ENCODE results near the gene SMIM45.
A peak's percentile ranks its signal among the peaks of the same experiment; 100 is the strongest.
"Not testable (repeated sequence)": the region's sequence is repeated elsewhere in the genome, so short reads cannot be mapped to it uniquely, and the experiment has no call there.

The SMIM45 gene

GRCh38 chr22:41947424-41948080 lies 4.4 kb upstream of the SMIM45 start:
- no peak for ATAC-seq (replicated peaks in 6 of 8)
- peak overlapping the region; percentile 54 to 88 (median 77) for H3K4me3 ChIP-seq
- in situ Hi-C loops (cut with MboI; ENCODE audit: low pct_unique_long_range_greater_than_20kb in 2 of 9, low sequenced_read_pairs in 9 of 9, unreplicated experiment in 9 of 9), result loop anchor here in 8 of 9 experiments (10.0 to 25.0 kb wide), 4 partner anchors 135 to 260 kb away; partner anchors contain the start of genes MEI1 (in 7 of the 8), CCDC134 (in 1 of the 8) and SNU13 (in 1 of the 8)
- peak overlapping the region; percentile 27 to 42 for H3K27ac ChIP-seq
- 52 to 100% (median 88%) methylated on average over 1 to 11 of the region's 21 CpGs for whole genome bisulfite sequencing, 10 experiments
- peaks cover 25 to 30% of the 10 kb centered on the region in 2 donors for H3K4me1 ChIP-seq (replicated peaks in 1 of 2)

- in situ Hi-C loops (cut with MboI; ENCODE audit: low pct_unique_long_range_greater_than_20kb in 2 of 9, low sequenced_read_pairs in 9 of 9, unreplicated experiment in 9 of 9), result loop anchor here in 8 of 9 experiments (10.0 to 25.0 kb wide), 4 partner anchors 136 to 261 kb away; partner anchors contain the start of genes MEI1 (in 7 of the 8), CCDC134 (in 1 of the 8) and SNU13 (in 1 of the 8)
- 80 to 100% (median 100%) methylated on average over 1 to 2 of the region's 2 CpGs; no CpG with 5 or more reads in 1 of the 10 experiments for WGBS, 10 experiments
- Histone ChIP-seq H3K4me1 (replicated peaks in 1 of 2) (peaks cover 29 to 34% of the 10 kb centered on the region in 2 donors), H3K27ac (no peak overlapping the region), H3K4me3 (no peak overlapping the region)
- no peak for ATAC-seq (replicated peaks in 6 of 8)
These were observed 3.8 kb upstream of the SMIM45 start for GRCh38 chr22:41948142-41948541.

- WGBS, 10 experiments, result 67 to 100% (median 92%) methylated on average over 3 to 8 of the region's 8 CpGs; no CpG with 5 or more reads in 4 of the 10 experiments
- not testable (repeated sequence) for H3K4me3 ChIP-seq; H3K27ac ChIP-seq; ATAC-seq (replicated peaks in 6 of 8)
- H3K4me1 ChIP-seq (replicated peaks in 1 of 2), result peaks cover 29 to 34% of the 10 kb centered on the region in 2 donors
- in situ Hi-C loops (cut with MboI; ENCODE audit: low pct_unique_long_range_greater_than_20kb in 2 of 9, low sequenced_read_pairs in 9 of 9, unreplicated experiment in 9 of 9), result loop anchor here in 8 of 9 experiments (10.0 to 25.0 kb wide), 4 partner anchors 137 to 262 kb away; partner anchors contain the start of genes MEI1 (in 7 of the 8), CCDC134 (in 1 of the 8) and SNU13 (in 1 of the 8)
These were observed 3.0 kb upstream of the SMIM45 start for GRCh38 chr22:41948928-41949296.

GRCh38 chr22:41949297-41949965 lies 2.5 kb upstream of the SMIM45 start:
- peaks cover 29 to 34% of the 10 kb centered on the region in 2 donors for H3K4me1 ChIP-seq (replicated peaks in 1 of 2)
- WGBS, 10 experiments, result 83 to 100% (median 90%) methylated on average over 1 to 2 of the region's 7 CpGs; no CpG with 5 or more reads in 5 of the 10 experiments
- no peak overlapping the region for H3K4me3 ChIP-seq
- H3K27ac ChIP-seq, result no peak overlapping the region
- in situ Hi-C loops (cut with MboI; ENCODE audit: low pct_unique_long_range_greater_than_20kb in 2 of 9, low sequenced_read_pairs in 9 of 9, unreplicated experiment in 9 of 9), result loop anchor here in 8 of 9 experiments (10.0 to 25.0 kb wide), 4 partner anchors 137 to 262 kb away; partner anchors contain the start of genes MEI1 (in 7 of the 8), CCDC134 (in 1 of the 8) and SNU13 (in 1 of the 8)
- ATAC-seq (replicated peaks in 6 of 8), result no peak

- no peak for ATAC-seq (replicated peaks in 6 of 8)
- in situ Hi-C loops (cut with MboI; ENCODE audit: low pct_unique_long_range_greater_than_20kb in 2 of 9, low sequenced_read_pairs in 9 of 9, unreplicated experiment in 9 of 9), result loop anchor here in 1 of 9 experiments (25.0 kb wide), 1 partner anchor 510 kb away; no protein-coding TSS in a partner anchor
- H3K4me3 ChIP-seq, result no peak overlapping the region
- no peak overlapping the region for H3K27ac ChIP-seq
- WGBS, 10 experiments, result 67 to 100% (median 80%) methylated on average over 1 to 2 of the region's 2 CpGs; no CpG with 5 or more reads in 7 of the 10 experiments
- peaks cover 22 to 24% of the 10 kb centered on the region in 2 donors for H3K4me1 ChIP-seq (replicated peaks in 1 of 2)
These were observed 763 bp downstream of the SMIM45 start for GRCh38 chr22:41952713-41953112.

- 70 to 100% (median 85%) methylated on average over 1 to 3 of the region's 23 CpGs; no CpG with 5 or more reads in 6 of the 10 experiments for WGBS, 10 experiments
- ATAC-seq (replicated peaks in 6 of 8), result peak in 5 of 8 experiments; percentile 5 to 24 (median 13)
These were observed 6.1 kb downstream of the SMIM45 start for GRCh38 chr22:41957941-41958556.

GRCh38 chr22:41963453-41964111 lies 11.6 kb downstream of the SMIM45 start:
- in situ Hi-C loops (cut with MboI; ENCODE audit: low pct_unique_long_range_greater_than_20kb in 2 of 9, low sequenced_read_pairs in 9 of 9, unreplicated experiment in 9 of 9), result loop anchor here in 1 of 9 experiments (25.0 kb wide), 1 partner anchor 499 kb away; no protein-coding TSS in a partner anchor
- no peak overlapping the region for H3K27ac ChIP-seq
- no peak overlapping the region for H3K4me3 ChIP-seq
- H3K4me1 ChIP-seq (replicated peaks in 1 of 2), result peaks cover 3 to 20% of the 10 kb centered on the region in 2 donors
- 20 to 73% (median 59%) methylated on average over 2 to 6 of the region's 9 CpGs; no CpG with 5 or more reads in 2 of the 10 experiments for WGBS, 10 experiments
- ATAC-seq (replicated peaks in 6 of 8), result peak in 3 of 8 experiments; percentile 38 to 66 (median 42)

More at GRCh38 chr22:41957941-41958556, 6.1 kb downstream of the SMIM45 start:
- in situ Hi-C loops (cut with MboI; ENCODE audit: low pct_unique_long_range_greater_than_20kb in 2 of 9, low sequenced_read_pairs in 9 of 9, unreplicated experiment in 9 of 9), result loop anchor here in 1 of 9 experiments (25.0 kb wide), 1 partner anchor 504 kb away; no protein-coding TSS in a partner anchor
- Histone ChIP-seq H3K4me1 (replicated peaks in 1 of 2) (peaks cover 2 to 10% of the 10 kb centered on the region in 2 donors), H3K27ac (no peak overlapping the region), H3K4me3 (no peak overlapping the region)

GRCh38 chr22:41964112-41964491 lies 12.2 kb downstream of the SMIM45 start:
- Histone ChIP-seq H3K27ac (no peak overlapping the region), H3K4me1 (replicated peaks in 1 of 2) (peaks cover 3 to 20% of the 10 kb centered on the region in 2 donors), H3K4me3 (no peak overlapping the region)
- in situ Hi-C loops (cut with MboI; ENCODE audit: low pct_unique_long_range_greater_than_20kb in 2 of 9, low sequenced_read_pairs in 9 of 9, unreplicated experiment in 9 of 9), result loop anchor here in 1 of 9 experiments (25.0 kb wide), 1 partner anchor 498 kb away; no protein-coding TSS in a partner anchor
- peak in 3 of 8 experiments; percentile 17 to 62 (median 28) for ATAC-seq (replicated peaks in 6 of 8)
- 27 to 91% (median 79%) methylated on average over 1 to 5 of the region's 5 CpGs; no CpG with 5 or more reads in 2 of the 10 experiments for WGBS, 10 experiments

- 60 to 100% (median 100%) methylated on average over 1 to 2 of the region's 2 CpGs; no CpG with 5 or more reads in 7 of the 10 experiments for WGBS, 10 experiments
- no peak for ATAC-seq (replicated peaks in 6 of 8)
- Histone ChIP-seq H3K4me3 (no peak overlapping the region), H3K27ac (no peak overlapping the region), H3K4me1 (replicated peaks in 1 of 2) (peaks cover 3 to 10% of the 10 kb centered on the region in 2 donors)
- in situ Hi-C loops (cut with MboI; ENCODE audit: low pct_unique_long_range_greater_than_20kb in 2 of 9, low sequenced_read_pairs in 9 of 9, unreplicated experiment in 9 of 9), result loop anchor here in 1 of 9 experiments (25.0 kb wide), 1 partner anchor 496 kb away; no protein-coding TSS in a partner anchor
These were observed 14.3 kb downstream of the SMIM45 start for GRCh38 chr22:41966225-41966606.

GRCh38 chr22:41966607-41967240 lies 14.8 kb downstream of the SMIM45 start:
- whole genome bisulfite sequencing, 10 experiments, result 0 to 80% (median 43%) methylated on average over 1 to 8 of the region's 8 CpGs; no CpG with 5 or more reads in 3 of the 10 experiments
- H3K27ac ChIP-seq, result no peak overlapping the region
- in situ Hi-C loops (cut with MboI; ENCODE audit: low pct_unique_long_range_greater_than_20kb in 2 of 9, low sequenced_read_pairs in 9 of 9, unreplicated experiment in 9 of 9), result loop anchor here in 1 of 9 experiments (25.0 kb wide), 1 partner anchor 496 kb away; no protein-coding TSS in a partner anchor

GRCh38 chr22:41968601-41969000 lies 16.7 kb downstream of the SMIM45 start:
- Histone ChIP-seq H3K4me3 (no peak overlapping the region), H3K27ac (no peak overlapping the region), H3K4me1 (replicated peaks in 1 of 2) (peaks cover 3 to 9% of the 10 kb centered on the region in 2 donors)
- ATAC-seq (replicated peaks in 6 of 8), result peak in 4 of 8 experiments; percentile 5 to 11 (median 6)
- 17 to 83% (median 62%) methylated on average over 1 to 5 of the region's 9 CpGs; no CpG with 5 or more reads in 3 of the 10 experiments for WGBS, 10 experiments
- in situ Hi-C loops (cut with MboI; ENCODE audit: low pct_unique_long_range_greater_than_20kb in 2 of 9, low sequenced_read_pairs in 9 of 9, unreplicated experiment in 9 of 9), result loop anchor here in 1 of 9 experiments (25.0 kb wide), 1 partner anchor 494 kb away; no protein-coding TSS in a partner anchor

More at GRCh38 chr22:41966607-41967240, 14.8 kb downstream of the SMIM45 start:
- peak in 6 of 8 experiments; percentile 12 to 96 (median 52) for ATAC-seq (replicated peaks in 6 of 8)
- H3K4me1 ChIP-seq (replicated peaks in 1 of 2), result peaks cover 3 to 10% of the 10 kb centered on the region in 2 donors
- no peak overlapping the region for H3K4me3 ChIP-seq

Measured in motor neuron (in vitro differentiated cells).